ENCODE measurements around the gene CTNNA3. TPM values are rescaled to one million over a fixed set of nuclear protein-coding genes. Genes with fewer than 3 reads are reported as not detected.

Gene CTNNA3
- total and polyA plus RNA-seq, 2 donors: 2.0 to 26.1 TPM

GRCh38 chr10:66880826-66881225 lies 815.2 kb downstream of the CTNNA3 start:
- no peak overlapping the region for H3K4me3 ChIP-seq (ENCODE audit: low read depth, low read length)
- H3K27ac ChIP-seq (ENCODE audit: low read depth): no peak overlapping the region
- no peaks in the 10 kb centered on the region for H3K4me1 ChIP-seq (ENCODE audit: insufficient read depth)
- H3K36me3 ChIP-seq (ENCODE audit: insufficient read depth): no peaks in the 10 kb centered on the region
- DNase-seq (ENCODE audit: extremely low spot score): no peak
- WGBS: 84% methylated on average over 2 of the region's 2 CpGs

- DNase-seq (ENCODE audit: extremely low spot score): no peak
- WGBS: 10% methylated on average over 1 of the region's 1 CpG
- Histone ChIP-seq H3K27ac (ENCODE audit: low read depth) (no peak overlapping the region), H3K36me3 (ENCODE audit: insufficient read depth) (no peaks in the 10 kb centered on the region), H3K4me1 (ENCODE audit: insufficient read depth) (no peaks in the 10 kb centered on the region), H3K4me3 (ENCODE audit: low read depth, low read length) (no peak overlapping the region)
These were observed 815.7 kb downstream of the CTNNA3 start for GRCh38 chr10:66880292-66880691.

- no peaks in the 10 kb centered on the region for H3K4me1 ChIP-seq (ENCODE audit: insufficient read depth)
- DNase-seq (ENCODE audit: extremely low spot score): no peak
- 64% methylated on average over 2 of the region's 2 CpGs for WGBS
- H3K27ac ChIP-seq (ENCODE audit: low read depth): no peak overlapping the region
- no peak overlapping the region for H3K4me3 ChIP-seq (ENCODE audit: low read depth, low read length)
- H3K36me3 ChIP-seq (ENCODE audit: insufficient read depth): no peaks in the 10 kb centered on the region
These were observed 818.6 kb downstream of the CTNNA3 start for GRCh38 chr10:66877361-66877760.

- no peak overlapping the region for H3K27ac ChIP-seq (ENCODE audit: low read depth)
- H3K4me1 ChIP-seq (ENCODE audit: insufficient read depth): no peaks in the 10 kb centered on the region
- H3K36me3 ChIP-seq (ENCODE audit: insufficient read depth): no peaks in the 10 kb centered on the region
- no peak overlapping the region for H3K4me3 ChIP-seq (ENCODE audit: low read depth, low read length)
- DNase-seq (ENCODE audit: extremely low spot score): no peak
These were observed 826.4 kb downstream of the CTNNA3 start for GRCh38 chr10:66869635-66870034.

GRCh38 chr10:66862687-66863258 lies 833.2 kb downstream of the CTNNA3 start:
- no peak overlapping the region for H3K4me3 ChIP-seq (ENCODE audit: low read depth, low read length)
- 82% methylated on average over 4 of the region's 4 CpGs for WGBS
- no peaks in the 10 kb centered on the region for H3K36me3 ChIP-seq (ENCODE audit: insufficient read depth)
- H3K4me1 ChIP-seq (ENCODE audit: insufficient read depth): no peaks in the 10 kb centered on the region
- H3K27ac ChIP-seq (ENCODE audit: low read depth): no peak overlapping the region
- no peak for DNase-seq (ENCODE audit: extremely low spot score)

GRCh38 chr10:66860376-66860945 lies 835.5 kb downstream of the CTNNA3 start:
- Histone ChIP-seq H3K27ac (ENCODE audit: low read depth) (no peak overlapping the region), H3K4me1 (ENCODE audit: insufficient read depth) (no peaks in the 10 kb centered on the region), H3K36me3 (ENCODE audit: insufficient read depth) (no peaks in the 10 kb centered on the region), H3K4me3 (ENCODE audit: low read depth, low read length) (no peak overlapping the region)
- no peak for DNase-seq (ENCODE audit: extremely low spot score)
- 45% methylated on average over 2 of the region's 2 CpGs for WGBS

- 69% methylated on average over 1 of the region's 1 CpG for WGBS
- H3K4me1 ChIP-seq (ENCODE audit: insufficient read depth): no peaks in the 10 kb centered on the region
- DNase-seq (ENCODE audit: extremely low spot score): no peak
- H3K4me3 ChIP-seq (ENCODE audit: low read depth, low read length): no peak overlapping the region
- no peaks in the 10 kb centered on the region for H3K36me3 ChIP-seq (ENCODE audit: insufficient read depth)
- H3K27ac ChIP-seq (ENCODE audit: low read depth): no peak overlapping the region
These were observed 843.2 kb downstream of the CTNNA3 start for GRCh38 chr10:66852811-66853210.

- Histone ChIP-seq H3K27ac (ENCODE audit: low read depth) (no peak overlapping the region), H3K4me3 (ENCODE audit: low read depth, low read length) (no peak overlapping the region), H3K4me1 (ENCODE audit: insufficient read depth) (no peaks in the 10 kb centered on the region), H3K36me3 (ENCODE audit: insufficient read depth) (no peaks in the 10 kb centered on the region)
- WGBS: 69% methylated on average over 3 of the region's 3 CpGs
- no peak for DNase-seq (ENCODE audit: extremely low spot score)
These were observed 847.1 kb downstream of the CTNNA3 start for GRCh38 chr10:66848856-66849255.

GRCh38 chr10:66844176-66844942 lies 851.6 kb downstream of the CTNNA3 start:
- DNase-seq (ENCODE audit: extremely low spot score): no peak
- no peak overlapping the region for H3K27ac ChIP-seq (ENCODE audit: low read depth)
- no peak overlapping the region for H3K4me3 ChIP-seq (ENCODE audit: low read depth, low read length)
- WGBS: 89% methylated on average over 1 of the region's 1 CpG
- no peaks in the 10 kb centered on the region for H3K36me3 ChIP-seq (ENCODE audit: insufficient read depth)
- H3K4me1 ChIP-seq (ENCODE audit: insufficient read depth): no peaks in the 10 kb centered on the region

GRCh38 chr10:66843396-66843795 lies 852.6 kb downstream of the CTNNA3 start:
- Histone ChIP-seq H3K4me3 (ENCODE audit: low read depth, low read length) (no peak overlapping the region), H3K27ac (ENCODE audit: low read depth) (no peak overlapping the region), H3K4me1 (ENCODE audit: insufficient read depth) (no peaks in the 10 kb centered on the region), H3K36me3 (ENCODE audit: insufficient read depth) (no peaks in the 10 kb centered on the region)
- 65% methylated on average over 1 of the region's 1 CpG for WGBS
- no peak for DNase-seq (ENCODE audit: extremely low spot score)

- H3K27ac ChIP-seq (ENCODE audit: low read depth): no peak overlapping the region
- no peaks in the 10 kb centered on the region for H3K4me1 ChIP-seq (ENCODE audit: insufficient read depth)
- DNase-seq (ENCODE audit: extremely low spot score): no peak
- WGBS: 88% methylated on average over 4 of the region's 4 CpGs
- no peak overlapping the region for H3K4me3 ChIP-seq (ENCODE audit: low read depth, low read length)
- no peaks in the 10 kb centered on the region for H3K36me3 ChIP-seq (ENCODE audit: insufficient read depth)
These were observed 853.1 kb downstream of the CTNNA3 start for GRCh38 chr10:66842867-66843266.

- H3K27ac ChIP-seq (ENCODE audit: low read depth): no peak overlapping the region
- H3K4me1 ChIP-seq (ENCODE audit: insufficient read depth): no peaks in the 10 kb centered on the region
- DNase-seq (ENCODE audit: extremely low spot score): no peak
- no peaks in the 10 kb centered on the region for H3K36me3 ChIP-seq (ENCODE audit: insufficient read depth)
- H3K4me3 ChIP-seq (ENCODE audit: low read depth, low read length): no peak overlapping the region
- 89% methylated on average over 2 of the region's 2 CpGs for WGBS
These were observed 853.6 kb downstream of the CTNNA3 start for GRCh38 chr10:66842371-66842770.

- WGBS: 97% methylated on average over 3 of the region's 3 CpGs
- Histone ChIP-seq H3K4me3 (ENCODE audit: low read depth, low read length) (no peak overlapping the region), H3K4me1 (ENCODE audit: insufficient read depth) (no peaks in the 10 kb centered on the region), H3K27ac (ENCODE audit: low read depth) (no peak overlapping the region), H3K36me3 (ENCODE audit: insufficient read depth) (no peaks in the 10 kb centered on the region)
- no peak for DNase-seq (ENCODE audit: extremely low spot score)
These were observed 857.3 kb downstream of the CTNNA3 start for GRCh38 chr10:66838656-66839055.

- WGBS: 90% methylated on average over 1 of the region's 1 CpG
- Histone ChIP-seq H3K27ac (ENCODE audit: low read depth) (no peak overlapping the region), H3K4me3 (ENCODE audit: low read depth, low read length) (no peak overlapping the region), H3K36me3 (ENCODE audit: insufficient read depth) (no peaks in the 10 kb centered on the region), H3K4me1 (ENCODE audit: insufficient read depth) (no peaks in the 10 kb centered on the region)
- no peak for DNase-seq (ENCODE audit: extremely low spot score)
These were observed 858.0 kb downstream of the CTNNA3 start for GRCh38 chr10:66837990-66838389.

All from urinary bladder (tissue), 4 donors.